Fibroblast of mammary gland (primary cell): Measurements from ENCODE around the gene LUC7L.

ENCODE experiments used
- DNase-seq: peaks from one replicate; pipeline ENCODE4 v3.0.0-alpha.2; 2010; ENCODE audit warnings: low read depth
- H3K4me3 ChIP-seq: 2 replicates; pipeline ENCODE4 v1.5.1; 2011; ENCODE audit warnings: low read depth, mild to moderate bottlenecking, low read length, moderate library complexity; ENCODE audit not compliant: control insufficient read depth
- CTCF ChIP-seq: conservative IDR thresholded peaks from 2 replicates; pipeline ENCODE4 v1.5.1; 2011; ENCODE audit warnings: low read depth, low read length, inconsistent platforms; ENCODE audit not compliant: control insufficient read depth, insufficient read depth

Gene LUC7L

GRCh38 chr16:187330-187729, 41.9 kb downstream of the LUC7L start:
- no peak for DNase-seq
- no peak overlapping the region for H3K4me3 ChIP-seq
- no peak for TF ChIP-seq CTCF

- no peak for DNase-seq
Measured at GRCh38 chr16:185691-186090, 43.6 kb downstream of the LUC7L start.

GRCh38 chr16:185213-185612, 44.0 kb downstream of the LUC7L start:
- H3K4me3 ChIP-seq, result no peak overlapping the region
- TF ChIP-seq CTCF, result no peak
- no peak for DNase-seq

More at GRCh38 chr16:185691-186090, 43.6 kb downstream of the LUC7L start:
- no peak for TF ChIP-seq CTCF
- H3K4me3 ChIP-seq, result no peak overlapping the region

- H3K4me3 ChIP-seq, result no peak overlapping the region
- DNase-seq, result no peak
- TF ChIP-seq CTCF, result no peak
Measured at GRCh38 chr16:183005-183404, 46.2 kb downstream of the LUC7L start.

GRCh38 chr16:181565-182021, 47.7 kb downstream of the LUC7L start:
- DNase-seq, result peak; percentile 19
- peak; percentile 63 for TF ChIP-seq CTCF
- H3K4me3 ChIP-seq, result no peak overlapping the region

- peak; percentile 53 for DNase-seq
- H3K4me3 ChIP-seq, result peak overlapping the region; percentile 9
- TF ChIP-seq CTCF, result no peak
Measured at GRCh38 chr16:180681-181564, 48.3 kb downstream of the LUC7L start.
